H1 (cell line): ENCODE data around the gene KHDRBS2. TPM values are rescaled to one million over a fixed set of nuclear protein-coding genes. Genes with fewer than 3 reads are reported as not detected.

Experiments
- POLR2AphosphoS5 ChIP-seq: IDR thresholded peaks from 2 replicates; pipeline ENCODE4 v1.6.1; 2011; ENCODE audit warnings: low read depth, low read length
- polyA plus RNA-seq, 7 experiments: library from polyadenylated mRNA; depleted of rRNA in 3 of 7; stranded (reverse) in 5 of 7; unstranded in 2 of 7; fragments of >200 nt in 5 of 7; fragments of 200-250 nt in 2 of 7; gene quantifications; 1 replicate in 5 of 7; 2 replicates in 1 of 7; 4 replicates in 1 of 7; pipeline versions ENCODE4 v1.2.1 to v1.2.3, GENCODE V29; 2011 to 2013; ENCODE audit warnings: missing spikeins in 2 of 7, mixed read lengths in 2 of 7
- total RNA-seq: library from RNA; stranded (reverse); fragmentation: NEBNext Ultra II Directional; extraction: Animal tissue kit (Norgen Biotek cat#: 25700); gene quantifications from 2 replicates; pipeline ENCODE4 v1.2.1, GENCODE V29; 2021

The KHDRBS2 gene
- total and polyA plus RNA-seq, 2 of the 8 experiments (the other 6 are each of a cell fraction or from before 2014, with no cell fraction given), result 5.2 to 7.7 TPM

DNA sequence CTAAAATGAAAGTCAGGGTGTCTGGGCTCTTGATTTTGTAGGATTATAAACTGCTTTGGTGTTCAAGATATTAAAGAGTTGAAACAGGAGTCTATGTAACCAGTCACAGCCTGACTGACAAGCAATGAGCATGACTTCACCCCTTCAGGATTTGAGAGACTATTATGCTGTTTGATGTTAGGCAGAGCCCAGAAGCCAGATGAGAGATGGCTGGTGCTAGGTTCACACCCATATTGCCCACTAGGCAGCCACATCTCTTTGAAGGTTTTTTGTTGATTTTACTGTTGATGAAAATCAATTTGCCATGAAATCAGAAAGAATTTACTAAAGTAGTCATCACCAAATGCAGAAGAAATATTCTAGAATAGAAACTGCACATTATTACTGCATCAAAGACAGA, 243.6 kb downstream of the KHDRBS2 start (continued):
- TF ChIP-seq POLR2AphosphoS5, result no peak
